ENCODE data around the gene TULP1. TPM values are rescaled to one million over a fixed set of nuclear protein-coding genes. Genes with fewer than 3 reads are reported as not detected.

Gene TULP1
- total RNA-seq, 1 experiment from 2014 or later = not detected

DNA sequence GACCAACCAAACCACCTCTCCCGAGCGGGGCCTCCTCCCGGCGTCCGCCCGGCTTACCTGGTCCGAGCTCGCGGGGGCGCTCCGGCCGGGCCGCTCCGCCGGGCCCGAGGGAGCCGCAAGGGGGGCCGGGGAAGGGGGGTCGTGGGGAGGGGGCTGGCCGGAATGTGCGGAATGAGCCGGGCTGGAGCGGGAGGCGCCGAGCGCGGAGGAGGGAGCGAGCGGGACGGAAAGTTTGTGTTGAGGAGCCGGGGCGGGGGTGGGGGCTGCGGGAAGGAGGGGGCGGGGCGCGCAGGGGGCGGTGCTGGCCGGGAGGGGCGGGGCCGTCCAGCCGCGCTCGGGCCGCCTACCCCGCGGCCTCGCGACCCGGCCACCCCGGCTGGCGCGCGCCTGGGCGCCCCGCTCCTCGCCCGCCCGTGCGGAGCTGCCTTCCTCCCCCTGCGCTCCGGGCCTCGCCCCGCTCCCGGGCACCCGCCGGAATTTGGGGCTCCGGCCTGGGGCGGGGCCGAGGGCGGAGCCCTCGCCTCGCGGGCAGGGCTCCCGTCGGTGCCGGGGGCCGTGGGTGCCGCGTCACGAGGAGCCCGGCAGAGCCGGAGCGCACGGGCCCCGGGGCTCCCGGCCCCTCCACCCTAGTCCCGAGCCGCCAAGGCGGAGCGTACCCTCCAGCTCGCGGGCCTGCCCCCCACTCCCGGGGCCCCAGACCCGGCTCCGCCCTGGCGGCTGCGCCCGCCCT is 15.7 kb downstream of the TULP1 start, which contains the start of gene TEAD3:
TEAD3 (minus strand) TSS at position 239 of the 730 bp plus-strand sequence.
- Histone ChIP-seq H3K4me1 (peaks cover 25% of the 10 kb centered on the region), H3K4me3 (peak within 1 kb of the TSS; percentile 73), H3K27ac (peak within 1 kb of the TSS; percentile 83), H3K36me3 (no peaks in the 10 kb centered on the region), H3K27me3 (no peaks in the 10 kb centered on the region), H3K9me3 (replicated peaks) (no peaks in the 10 kb centered on the region)
- DNase-seq = peak; percentile 60 to 68

DNA sequence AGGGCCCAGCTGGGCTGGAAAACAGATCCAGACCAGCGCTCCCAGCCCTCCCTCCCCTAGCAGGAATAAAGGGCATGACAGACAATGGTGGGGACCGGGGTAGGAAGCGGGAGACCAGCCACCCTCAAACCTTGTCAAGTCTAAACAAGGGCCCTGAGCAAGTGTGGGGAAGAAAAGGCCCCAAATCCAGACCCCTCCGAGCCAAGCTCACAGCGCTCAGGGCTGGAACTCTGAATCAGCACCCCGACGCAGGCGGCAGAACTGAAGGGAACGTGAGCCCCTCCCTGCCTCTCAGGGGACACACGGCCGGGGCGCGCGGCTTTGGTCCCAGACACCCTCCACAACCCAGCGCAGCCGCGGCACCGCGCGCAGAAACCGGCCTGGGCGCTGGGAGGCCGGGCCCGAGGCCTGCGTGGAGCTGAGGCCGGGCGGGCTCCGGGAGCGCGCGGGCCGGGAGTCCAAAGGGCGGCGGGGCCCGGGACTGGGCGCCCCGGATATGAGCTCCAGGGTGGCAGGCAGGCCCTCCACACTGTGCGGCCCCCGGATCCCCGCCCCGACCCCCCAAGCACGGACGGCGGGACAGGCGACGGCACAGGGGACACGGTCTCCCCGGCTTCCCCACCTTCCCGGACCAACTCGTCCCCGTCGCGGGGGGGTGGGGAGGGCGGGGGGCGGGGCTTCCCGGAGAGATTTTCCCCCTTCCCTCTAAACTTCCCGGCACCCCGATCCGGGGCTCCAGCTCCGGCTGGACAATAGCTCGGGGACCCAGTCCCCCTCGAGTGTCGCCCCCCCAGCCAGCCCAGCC is 16.5 kb downstream of the TULP1 start:
- Histone ChIP-seq H3K27me3 (no peaks in the 10 kb centered on the region), H3K4me3 (peak overlapping the region; percentile 73), H3K4me1 (peaks cover 33% of the 10 kb centered on the region), H3K9me3 (replicated peaks) (no peaks in the 10 kb centered on the region), H3K27ac (no peak overlapping the region; the same call in 1 of the 2 replicates), H3K36me3 (no peaks in the 10 kb centered on the region)
- DNase-seq = peak; percentile 46 to 55

DNA sequence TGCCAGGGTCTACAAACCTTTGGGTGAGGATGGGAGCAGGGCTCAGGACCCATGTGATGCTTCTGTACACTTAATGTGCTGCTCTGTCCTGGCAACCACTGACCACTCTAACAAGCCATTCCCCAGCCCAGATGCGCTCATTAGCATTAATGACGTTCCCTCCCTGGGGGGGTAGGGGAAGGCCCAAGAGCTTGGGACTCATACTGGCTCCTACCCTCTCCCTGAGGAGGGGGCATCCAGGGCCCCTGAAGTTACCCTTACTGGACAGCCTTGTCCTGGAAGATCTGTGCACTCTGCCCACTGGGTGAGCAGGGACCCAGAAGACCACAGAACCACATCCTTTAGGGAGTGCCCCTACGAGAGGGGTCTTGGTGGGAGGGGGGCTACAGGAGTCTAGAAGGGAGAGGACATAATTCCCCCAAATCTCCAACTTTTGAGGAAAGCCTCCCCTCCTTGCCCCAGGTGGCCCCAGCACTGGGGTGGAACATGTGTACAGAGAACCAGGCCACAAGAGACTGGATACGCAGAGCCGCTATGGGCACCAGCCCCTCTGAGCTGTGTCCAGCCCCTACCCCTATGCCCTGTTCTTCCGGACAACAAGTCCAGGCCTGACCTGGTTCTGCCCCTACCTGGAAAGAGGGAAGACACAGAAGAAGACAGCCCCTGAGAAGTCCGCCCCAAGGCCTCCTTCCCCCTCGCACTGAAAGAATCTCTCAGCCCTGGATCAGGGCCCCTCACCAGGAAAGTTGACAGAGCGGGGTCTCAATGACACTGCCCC is 17.2 kb downstream of the TULP1 start:
- H3K4me3 ChIP-seq = peak overlapping the region; percentile 73
- H3K36me3 ChIP-seq = no peaks in the 10 kb centered on the region
- H3K9me3 ChIP-seq (replicated peaks) = no peaks in the 10 kb centered on the region
- peaks cover 33% of the 10 kb centered on the region for H3K4me1 ChIP-seq
- H3K27ac ChIP-seq = no peak overlapping the region
- no peak for DNase-seq
- no peaks in the 10 kb centered on the region for H3K27me3 ChIP-seq

DNA sequence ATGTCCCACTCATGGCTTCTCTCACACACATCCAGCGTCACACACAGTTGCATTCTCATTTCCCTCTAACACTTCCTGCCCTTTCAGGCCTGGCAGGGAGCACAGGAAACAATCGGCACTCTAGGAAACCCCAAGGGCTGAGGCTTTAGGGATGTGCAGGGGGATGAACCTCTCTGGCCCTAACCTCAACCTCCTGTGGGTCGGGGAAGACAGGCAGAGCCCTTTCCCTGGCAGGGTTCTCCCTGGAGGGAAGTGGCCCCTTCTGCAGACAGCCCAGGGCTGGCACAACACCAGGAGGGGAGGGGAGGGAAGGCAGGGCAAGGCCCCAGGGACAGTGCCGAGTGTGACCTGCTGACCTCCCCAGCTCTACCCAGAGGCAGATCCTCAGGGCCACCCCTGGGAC is 18.5 kb downstream of the TULP1 start:
- H3K36me3 ChIP-seq = no peaks in the 10 kb centered on the region
- no peaks in the 10 kb centered on the region for H3K27me3 ChIP-seq
- no peak for DNase-seq
- H3K4me3 ChIP-seq = no peak overlapping the region
- H3K27ac ChIP-seq = no peak overlapping the region
- H3K4me1 ChIP-seq = peaks cover 36% of the 10 kb centered on the region
- H3K9me3 ChIP-seq (replicated peaks) = no peaks in the 10 kb centered on the region

DNA sequence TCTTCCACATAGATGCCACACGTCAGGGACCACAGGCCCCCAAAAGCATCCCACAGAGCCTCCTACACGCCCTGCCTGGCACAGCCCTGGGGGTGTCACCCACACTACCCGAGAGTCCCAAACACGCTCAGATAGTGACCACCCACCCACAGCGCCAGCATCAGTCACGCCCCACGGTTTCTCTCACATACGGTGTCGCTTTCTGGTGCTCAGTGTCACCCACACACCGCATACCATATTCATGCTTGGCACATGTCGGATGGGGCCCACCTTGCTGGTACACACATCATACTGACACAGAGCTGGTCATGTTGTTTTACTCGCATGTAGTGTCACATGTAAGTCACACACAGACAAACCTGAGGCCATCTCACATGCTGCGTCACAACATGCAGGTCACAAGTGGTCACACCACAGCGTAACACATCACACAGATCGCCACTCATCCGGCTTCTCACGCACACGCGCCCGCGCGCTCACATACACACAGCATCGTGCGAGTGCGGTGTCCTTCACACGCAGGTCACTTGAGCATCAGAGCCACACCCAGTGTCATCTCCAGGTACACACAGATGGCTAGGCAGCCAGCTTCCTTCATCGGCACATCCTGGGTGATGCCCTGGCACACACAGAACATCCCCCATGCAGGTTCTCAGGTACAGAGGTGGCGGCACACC is 19.3 kb downstream of the TULP1 start:
- no peak overlapping the region for H3K27ac ChIP-seq
- no peak overlapping the region for H3K4me3 ChIP-seq
- no peaks in the 10 kb centered on the region for H3K27me3 ChIP-seq
- DNase-seq = no peak
- H3K36me3 ChIP-seq = no peaks in the 10 kb centered on the region
- no peaks in the 10 kb centered on the region for H3K9me3 ChIP-seq (replicated peaks)
- H3K4me1 ChIP-seq = peaks cover 37% of the 10 kb centered on the region

DNA sequence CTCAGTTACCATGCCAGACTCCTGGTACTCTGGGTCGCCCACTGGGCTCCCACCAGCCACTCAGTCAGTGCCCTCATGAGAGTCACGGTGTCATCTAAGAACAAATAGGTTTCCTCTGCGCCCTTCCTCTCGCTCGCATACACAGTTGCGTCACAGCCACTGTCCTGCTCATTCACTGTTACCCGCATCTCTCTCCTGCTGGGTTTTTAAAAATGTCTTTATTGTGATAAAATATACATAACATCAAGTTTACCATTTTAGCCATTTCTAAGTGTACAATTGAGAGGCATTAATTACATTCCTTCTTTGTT is 19.8 kb downstream of the TULP1 start:
- DNase-seq = no peak
- no peak overlapping the region for H3K27ac ChIP-seq
- H3K4me1 ChIP-seq = peaks cover 40% of the 10 kb centered on the region
- H3K4me3 ChIP-seq = no peak overlapping the region
- no peaks in the 10 kb centered on the region for H3K27me3 ChIP-seq
- H3K9me3 ChIP-seq (replicated peaks) = no peaks in the 10 kb centered on the region
- H3K36me3 ChIP-seq = no peaks in the 10 kb centered on the region

DNA sequence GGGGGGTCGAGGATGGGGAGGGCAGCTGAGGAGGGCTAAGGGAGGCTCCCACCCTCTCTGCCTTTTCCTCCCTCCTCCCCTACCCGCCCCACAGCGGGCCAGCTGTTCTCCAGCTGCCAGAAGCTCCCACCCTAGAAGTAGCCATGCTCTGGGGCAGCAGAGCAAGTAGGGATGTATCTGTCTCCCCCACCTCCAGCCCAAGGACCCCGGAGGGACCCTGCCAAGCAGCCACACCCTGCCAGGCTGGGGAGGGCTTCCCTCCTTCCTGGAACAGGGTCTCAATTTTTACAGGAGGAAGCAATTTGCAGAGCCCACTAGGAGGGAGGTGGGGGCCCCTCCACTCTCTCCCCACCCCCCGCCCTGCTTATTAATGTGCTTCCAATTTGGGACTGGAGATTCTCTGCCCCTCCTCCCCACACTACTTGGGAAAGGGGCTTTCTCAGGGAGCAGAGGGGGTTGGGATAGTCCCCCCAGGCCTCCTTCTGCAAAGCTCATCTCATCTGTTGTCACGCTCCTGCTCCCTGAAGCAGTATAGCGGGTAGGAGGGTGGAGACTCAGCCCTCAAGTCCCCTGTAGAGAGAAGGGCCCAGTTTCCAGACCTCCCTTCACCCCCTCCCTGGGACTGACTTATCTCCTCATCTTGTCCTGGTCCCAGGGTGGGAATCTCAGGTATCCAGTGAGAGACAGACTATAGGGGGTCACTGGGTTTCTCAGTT is 20.3 kb downstream of the TULP1 start:
- peak overlapping the region; percentile 27 for H3K27ac ChIP-seq
- H3K9me3 ChIP-seq (replicated peaks) = no peaks in the 10 kb centered on the region
- H3K4me3 ChIP-seq = no peak overlapping the region
- H3K36me3 ChIP-seq = no peaks in the 10 kb centered on the region
- no peaks in the 10 kb centered on the region for H3K27me3 ChIP-seq
- DNase-seq = peak; percentile 49 to 64
- H3K4me1 ChIP-seq = peaks cover 42% of the 10 kb centered on the region

DNA sequence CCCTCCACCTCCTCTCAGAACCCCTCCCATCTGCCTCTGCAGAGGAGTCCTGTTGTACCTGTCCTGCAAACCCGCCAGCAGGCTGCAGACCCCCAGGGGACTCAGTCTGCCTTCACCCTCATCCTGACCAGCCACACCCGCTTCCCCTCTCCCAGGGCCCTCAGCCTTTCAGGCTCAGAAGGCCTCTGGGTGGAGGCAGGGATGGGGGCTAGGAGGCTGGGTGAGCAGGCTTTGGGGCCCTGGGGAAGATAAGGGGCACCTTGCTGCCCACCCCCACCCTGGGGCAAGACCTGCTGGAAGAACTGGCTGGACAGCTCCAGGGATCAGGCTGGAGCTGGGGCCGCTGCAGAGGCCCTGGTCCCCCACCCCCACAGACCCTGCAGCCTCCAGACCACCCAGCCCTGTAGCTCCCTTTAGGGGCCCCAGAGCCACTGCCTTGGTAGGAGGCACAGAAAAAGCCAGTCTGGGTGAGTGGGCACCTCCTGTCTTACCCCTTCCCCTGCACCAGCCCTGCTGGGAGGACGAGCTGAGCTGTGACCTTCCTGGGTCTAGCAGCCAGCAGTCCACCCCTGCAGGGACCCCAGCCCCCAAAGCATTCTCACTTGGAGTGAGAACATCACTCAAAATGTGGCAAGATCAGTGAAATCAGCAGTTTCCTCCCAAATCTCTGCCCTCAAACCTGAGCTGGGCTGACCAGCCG is 21.0 kb downstream of the TULP1 start:
- Histone ChIP-seq H3K36me3 (no peaks in the 10 kb centered on the region), H3K9me3 (replicated peaks) (no peaks in the 10 kb centered on the region), H3K4me1 (peaks cover 46% of the 10 kb centered on the region), H3K27me3 (no peaks in the 10 kb centered on the region), H3K27ac (no peak overlapping the region), H3K4me3 (no peak overlapping the region)
- DNase-seq = no peak

DNA sequence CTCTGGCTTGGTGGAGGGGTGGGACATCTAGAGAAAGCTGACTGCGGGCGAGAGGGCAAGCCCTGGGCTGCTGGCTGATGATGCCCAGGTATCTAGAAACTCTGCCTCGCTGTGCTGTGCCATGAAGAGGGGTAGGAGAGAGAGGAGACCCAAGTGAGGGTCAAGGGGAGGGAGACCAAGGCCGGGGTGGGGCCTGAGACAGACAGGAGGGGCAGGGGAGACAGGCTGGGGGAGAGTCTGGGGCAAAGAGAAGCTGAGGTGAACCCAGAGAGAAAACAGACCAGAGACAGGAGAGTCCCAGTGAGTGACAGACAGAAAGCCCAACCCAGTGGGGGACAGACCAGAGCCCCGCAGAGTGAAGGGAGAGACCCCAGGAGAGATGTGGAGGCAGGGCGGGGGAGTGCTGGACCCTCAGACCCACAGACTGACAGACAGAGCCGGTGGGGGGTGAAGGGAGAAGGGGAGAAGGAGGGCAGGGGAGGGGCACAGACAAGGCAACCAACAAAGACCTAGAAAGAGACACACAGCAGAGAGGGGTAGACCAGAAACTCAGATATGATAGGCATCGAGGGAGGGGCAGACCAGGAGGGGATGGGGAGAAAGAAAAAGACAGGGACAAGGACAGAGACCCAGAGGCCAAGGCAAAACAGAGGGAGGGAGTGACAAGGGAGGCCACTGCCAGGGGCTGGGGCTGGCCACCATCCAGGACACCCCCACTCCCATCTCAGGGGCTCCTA is 21.7 kb downstream of the TULP1 start:
- H3K9me3 ChIP-seq (replicated peaks) = no peaks in the 10 kb centered on the region
- no peak for DNase-seq
- H3K27me3 ChIP-seq = no peaks in the 10 kb centered on the region
- H3K36me3 ChIP-seq = no peaks in the 10 kb centered on the region
- H3K4me1 ChIP-seq = peaks cover 53% of the 10 kb centered on the region
- peak overlapping the region; percentile 66 for H3K27ac ChIP-seq
- peak overlapping the region; percentile 51 for H3K4me3 ChIP-seq

DNA sequence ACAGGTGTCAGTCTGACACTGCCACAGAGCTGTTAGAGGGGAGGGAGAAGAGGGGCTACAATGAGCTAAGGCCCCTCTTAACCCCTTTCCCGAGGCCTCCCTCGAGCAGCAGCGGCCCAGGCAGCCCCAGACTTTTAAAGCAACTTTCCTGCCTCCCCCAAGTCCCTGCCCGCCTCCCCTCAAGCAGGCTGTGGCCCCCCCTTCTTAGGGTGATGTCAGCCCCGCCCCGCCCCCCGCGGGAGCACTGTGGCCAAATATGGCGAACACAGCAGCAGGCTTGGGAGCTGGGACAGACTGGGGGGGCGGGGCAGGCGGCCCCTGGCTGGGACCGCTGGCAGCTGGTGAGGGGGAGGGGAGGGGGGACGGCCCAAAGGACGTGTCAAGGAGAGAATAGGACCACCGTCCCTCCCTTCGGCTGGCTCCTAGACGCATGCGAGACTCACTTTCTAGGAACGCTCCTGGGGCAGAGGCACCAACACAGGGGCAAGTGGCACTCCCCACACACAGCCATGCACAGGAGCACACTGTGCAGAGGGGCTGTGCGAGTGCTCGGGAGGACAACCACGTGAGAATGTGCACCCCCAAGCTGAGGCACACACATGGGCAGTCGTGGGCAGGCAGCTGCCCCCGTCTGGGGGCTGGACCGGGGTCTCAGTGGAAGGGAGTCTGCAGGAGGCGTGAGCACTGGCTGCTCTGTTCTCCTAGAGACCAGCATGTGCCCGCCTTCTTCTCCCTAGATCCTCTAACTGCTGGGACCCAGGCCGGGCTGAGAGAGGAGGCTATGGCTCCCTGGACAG is 22.5 kb downstream of the TULP1 start:
- H3K4me3 ChIP-seq = peak overlapping the region; percentile 51
- H3K4me1 ChIP-seq = peaks cover 61% of the 10 kb centered on the region
- peak; percentile 88 to 92 for DNase-seq

DNA sequence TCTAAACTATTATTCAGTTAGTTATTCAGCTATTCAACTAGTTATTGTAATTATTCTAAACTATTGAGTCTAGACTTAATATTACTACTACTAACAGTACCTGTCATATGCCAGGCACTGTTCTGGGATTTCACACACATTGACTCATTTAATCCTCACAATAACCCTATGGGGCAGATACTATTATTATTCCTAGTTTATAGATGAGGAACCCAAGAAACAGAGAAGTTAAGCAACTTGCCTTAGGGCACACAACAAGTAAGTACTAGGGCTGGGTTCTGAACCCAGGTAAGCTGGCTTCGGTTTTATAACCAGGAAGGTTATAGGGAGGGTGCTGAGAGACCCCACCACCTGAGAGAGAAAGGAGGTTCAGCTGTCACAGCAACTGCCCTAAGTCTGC is 23.6 kb downstream of the TULP1 start:
- no peak overlapping the region for H3K27ac ChIP-seq
- H3K27me3 ChIP-seq = no peaks in the 10 kb centered on the region
- no peak overlapping the region for H3K4me3 ChIP-seq
- H3K36me3 ChIP-seq = no peaks in the 10 kb centered on the region
- H3K9me3 ChIP-seq (replicated peaks) = no peaks in the 10 kb centered on the region
- H3K4me1 ChIP-seq = peaks cover 72% of the 10 kb centered on the region
- DNase-seq = no peak

More for the DNA sequence above, 22.5 kb downstream of the TULP1 start:
- Histone ChIP-seq H3K27me3 (no peaks in the 10 kb centered on the region), H3K36me3 (no peaks in the 10 kb centered on the region), H3K27ac (peak overlapping the region; percentile 66), H3K9me3 (replicated peaks) (no peaks in the 10 kb centered on the region)

DNA sequence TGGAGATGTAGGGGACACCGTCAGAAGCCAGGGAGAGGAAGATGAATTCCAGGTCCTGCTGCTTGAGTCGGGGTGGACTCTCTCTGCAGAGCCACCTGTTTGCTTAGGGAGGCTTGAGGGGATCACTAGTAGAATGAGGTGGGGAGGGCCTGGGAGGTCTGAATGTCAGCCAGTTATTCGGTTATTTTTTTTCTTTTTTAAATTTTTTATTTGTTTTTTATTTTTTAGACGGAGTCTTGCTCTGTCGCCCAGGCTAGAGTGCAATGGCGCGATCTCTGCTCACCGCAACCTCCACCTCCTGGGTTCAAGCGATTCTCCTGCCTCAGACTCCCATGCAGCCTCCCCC is 24.2 kb downstream of the TULP1 start:
- H3K27ac ChIP-seq = no peak overlapping the region
- H3K4me3 ChIP-seq = no peak overlapping the region
- H3K4me1 ChIP-seq = peaks cover 78% of the 10 kb centered on the region
- no peaks in the 10 kb centered on the region for H3K27me3 ChIP-seq
- H3K9me3 ChIP-seq (replicated peaks) = no peaks in the 10 kb centered on the region
- DNase-seq = no peak
- no peaks in the 10 kb centered on the region for H3K36me3 ChIP-seq

Data from SJCRH30 (cell line).